DLD1 (cell line): Measurements from ENCODE around the gene ASMT.
"Not testable (repeated sequence)": the region's sequence is repeated elsewhere in the genome, so short reads cannot be mapped to it uniquely, and the experiment has no call there.

Experiments used
- in situ Hi-C: cut with HindIII; loops from 2 replicates; pipeline ENCODE4 v1.10.0; 2017; ENCODE audit warnings: low sequenced_read_pairs

The ASMT gene, protein sequence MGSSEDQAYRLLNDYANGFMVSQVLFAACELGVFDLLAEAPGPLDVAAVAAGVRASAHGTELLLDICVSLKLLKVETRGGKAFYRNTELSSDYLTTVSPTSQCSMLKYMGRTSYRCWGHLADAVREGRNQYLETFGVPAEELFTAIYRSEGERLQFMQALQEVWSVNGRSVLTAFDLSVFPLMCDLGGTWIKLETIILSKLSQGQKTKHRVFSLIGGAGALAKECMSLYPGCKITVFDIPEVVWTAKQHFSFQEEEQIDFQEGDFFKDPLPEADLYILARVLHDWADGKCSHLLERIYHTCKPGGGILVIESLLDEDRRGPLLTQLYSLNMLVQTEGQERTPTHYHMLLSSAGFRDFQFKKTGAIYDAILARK

DNA sequence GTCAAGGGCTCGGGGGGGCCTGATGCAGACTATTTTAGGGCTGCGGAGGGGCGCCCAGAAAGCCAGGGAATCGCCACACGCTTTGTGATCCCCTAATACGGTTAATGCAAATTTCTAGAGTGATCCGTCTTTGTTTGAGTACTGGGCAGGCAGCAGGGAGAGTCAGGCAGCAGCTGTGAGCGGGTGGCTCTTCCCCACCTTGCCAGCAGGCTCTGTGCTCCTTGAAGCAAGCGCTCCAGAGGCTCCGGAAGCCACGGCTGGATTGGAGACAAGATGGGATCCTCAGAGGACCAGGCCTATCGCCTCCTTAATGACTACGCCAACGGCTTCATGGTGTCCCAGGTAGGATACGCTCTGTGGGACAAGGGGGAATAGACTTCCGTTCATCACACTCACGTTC is at the start of gene ASMT:
ASMT (plus strand) TSS at position 133 of the 400 bp plus-strand sequence; CDS start at position 274, 141 bp downstream.
- in situ Hi-C loops: no loop called here

DNA sequence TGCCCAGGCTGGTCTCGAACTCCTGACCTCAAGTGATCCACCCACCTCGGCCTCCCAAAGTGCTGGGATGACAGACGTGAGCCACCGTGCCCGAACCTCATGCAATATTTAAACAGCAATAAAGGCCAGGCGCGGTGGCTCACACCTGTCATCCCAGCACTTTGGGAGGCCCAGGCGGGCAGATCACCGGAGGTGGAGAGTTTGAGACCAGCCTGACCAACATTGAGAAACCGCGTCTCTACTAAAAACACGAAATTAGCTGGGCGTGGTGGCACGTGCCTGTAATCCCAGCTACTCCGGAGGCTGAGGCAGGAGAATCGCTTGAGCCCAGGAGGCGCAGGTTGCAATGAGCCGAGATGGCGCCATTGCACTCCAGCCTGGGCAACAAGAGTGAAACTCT is 40.7 kb upstream of the ASMT start:
- in situ Hi-C loops: not testable (repeated sequence)

DNA sequence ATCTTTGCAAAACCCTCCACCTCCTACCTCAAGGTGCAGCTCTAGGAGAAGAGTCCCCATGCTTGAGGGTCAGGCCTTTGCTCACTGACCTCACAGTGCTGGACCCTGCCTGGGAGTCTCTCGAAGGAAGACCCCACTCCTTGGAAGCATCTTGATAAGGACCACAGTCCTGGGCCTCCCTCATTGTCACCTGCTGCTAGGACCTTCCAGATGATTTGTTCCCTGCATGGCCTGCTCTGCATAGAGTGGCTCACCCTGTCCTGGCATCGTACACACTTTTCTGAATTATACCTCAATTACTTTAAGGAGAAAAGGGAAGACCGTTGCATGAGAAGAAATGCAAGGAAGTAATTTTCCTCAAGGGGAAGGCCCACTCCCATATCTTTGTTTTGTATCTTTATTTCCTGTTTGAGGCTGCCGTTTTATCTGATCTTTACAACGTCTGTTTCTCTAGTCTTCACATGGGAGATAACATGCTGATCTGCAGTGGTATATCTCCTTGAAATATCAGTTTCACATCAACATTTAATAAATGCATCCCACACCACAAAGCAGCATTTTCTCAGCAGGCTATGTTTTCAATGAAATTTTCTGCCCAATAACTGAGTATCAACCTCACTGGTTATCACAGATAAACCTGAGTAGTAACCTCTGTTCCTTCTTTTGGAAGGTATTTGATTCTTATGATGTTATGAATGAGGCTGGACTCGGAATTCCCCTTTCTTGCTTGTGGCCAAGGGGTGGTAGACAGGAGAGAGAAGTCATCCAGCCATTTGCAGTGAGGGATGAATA is 38.5 kb upstream of the ASMT start:
- in situ Hi-C loops: no loop called here

DNA sequence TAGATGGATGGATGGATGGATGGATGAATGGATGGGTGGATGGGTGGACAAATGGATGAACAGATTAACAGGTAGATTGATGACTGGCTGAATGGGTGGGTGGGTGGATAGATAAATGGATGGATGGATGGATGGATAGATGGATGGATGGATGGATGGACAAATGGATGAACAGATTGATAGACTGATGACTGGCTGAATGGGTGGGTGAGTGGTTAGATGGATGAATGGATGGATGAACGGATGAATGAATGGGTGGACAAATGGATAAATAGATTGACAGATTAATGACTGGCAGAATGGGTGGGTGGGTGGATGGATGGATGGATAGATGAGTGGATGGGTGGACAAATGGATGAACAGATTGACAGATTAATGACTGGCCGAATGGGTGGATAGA is 37.0 kb upstream of the ASMT start:
- in situ Hi-C loops: no loop called here

DNA sequence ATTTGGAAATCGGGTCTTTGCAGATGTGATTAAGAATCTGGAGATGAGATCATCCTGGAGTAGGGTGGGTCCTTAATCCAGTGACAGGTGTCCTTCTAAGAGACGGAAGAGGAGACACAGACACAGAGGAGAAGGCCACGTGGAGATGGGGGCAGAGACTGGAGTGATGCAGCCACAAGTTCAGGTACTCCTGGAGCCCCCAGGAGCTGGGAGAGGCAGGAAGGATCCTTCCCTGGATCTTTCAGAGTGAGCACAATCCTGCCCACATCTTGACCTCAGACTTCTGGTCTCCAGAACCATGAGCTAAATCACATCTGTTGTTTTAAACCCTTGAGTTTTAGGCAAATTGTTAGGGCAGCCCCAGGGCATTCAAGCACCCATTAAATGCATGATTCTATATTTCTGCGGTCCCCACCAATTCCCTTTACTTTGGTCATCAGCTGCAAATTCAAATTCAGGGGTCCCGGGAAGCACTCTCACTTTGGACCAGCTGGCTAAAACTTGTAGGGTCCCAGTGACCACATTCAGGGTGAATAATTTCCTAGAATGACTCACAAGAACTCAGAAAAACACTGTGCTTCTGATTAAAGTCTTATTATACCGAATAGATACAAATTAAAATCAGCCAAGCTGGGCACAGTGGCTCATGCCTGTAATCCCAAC is 36.2 kb upstream of the ASMT start:
- in situ Hi-C loops: no loop called here

DNA sequence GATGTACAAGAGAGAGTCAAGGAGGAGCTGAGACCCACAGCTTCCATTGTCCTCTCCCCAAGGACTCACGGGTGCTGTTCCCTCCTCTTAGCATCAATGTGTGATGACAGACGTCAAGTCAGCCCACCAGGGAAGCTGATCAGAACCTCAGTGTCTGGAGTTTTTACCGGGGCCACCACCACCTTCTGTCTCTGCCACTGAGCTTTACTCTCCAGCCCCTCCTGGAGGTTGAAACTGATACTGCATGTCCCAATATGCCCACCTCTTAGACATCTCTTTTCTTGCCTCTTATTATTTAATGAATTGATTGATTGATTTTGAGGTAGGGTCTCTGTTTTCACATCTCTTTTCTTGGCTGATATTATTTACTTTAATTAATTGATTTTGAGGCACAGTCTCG is 33.7 kb upstream of the ASMT start:
- in situ Hi-C loops: no loop called here

DNA sequence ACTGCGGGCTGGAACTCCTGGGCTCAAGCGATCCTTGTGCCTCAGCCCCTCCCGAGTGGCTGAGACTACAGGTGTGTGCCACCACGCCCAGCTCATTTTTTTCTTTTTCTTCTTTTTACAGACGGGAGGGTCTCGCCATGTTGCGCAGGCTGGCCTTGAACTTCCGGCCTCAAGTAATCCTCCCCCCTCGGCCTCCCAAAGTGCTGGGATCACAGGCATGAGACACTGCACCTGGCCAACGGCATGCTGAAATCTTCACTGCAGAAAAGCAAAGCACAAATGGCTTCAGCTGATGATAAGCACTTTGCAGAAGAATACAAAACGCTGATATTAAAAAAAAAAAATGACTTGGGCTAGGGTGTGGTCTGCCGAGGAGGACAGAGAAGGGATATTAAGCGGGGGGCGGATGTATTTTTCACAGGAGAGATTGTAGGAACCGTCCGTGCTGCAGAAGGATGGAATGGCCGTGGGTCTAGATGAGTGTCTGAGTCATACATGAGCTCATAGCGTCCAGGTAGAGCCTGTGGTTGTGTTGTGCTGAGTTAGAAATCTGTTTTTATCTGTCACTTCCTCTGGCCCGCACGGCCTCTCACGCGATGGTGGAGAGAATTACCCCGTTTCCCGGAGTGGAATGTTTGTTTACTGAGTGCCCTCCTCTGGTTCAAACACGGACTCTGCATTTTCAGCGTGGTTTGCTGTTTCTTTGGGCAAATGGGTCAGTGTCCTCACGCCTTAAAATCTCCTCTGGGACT is 32.0 kb upstream of the ASMT start:
- in situ Hi-C loops: no loop called here

DNA sequence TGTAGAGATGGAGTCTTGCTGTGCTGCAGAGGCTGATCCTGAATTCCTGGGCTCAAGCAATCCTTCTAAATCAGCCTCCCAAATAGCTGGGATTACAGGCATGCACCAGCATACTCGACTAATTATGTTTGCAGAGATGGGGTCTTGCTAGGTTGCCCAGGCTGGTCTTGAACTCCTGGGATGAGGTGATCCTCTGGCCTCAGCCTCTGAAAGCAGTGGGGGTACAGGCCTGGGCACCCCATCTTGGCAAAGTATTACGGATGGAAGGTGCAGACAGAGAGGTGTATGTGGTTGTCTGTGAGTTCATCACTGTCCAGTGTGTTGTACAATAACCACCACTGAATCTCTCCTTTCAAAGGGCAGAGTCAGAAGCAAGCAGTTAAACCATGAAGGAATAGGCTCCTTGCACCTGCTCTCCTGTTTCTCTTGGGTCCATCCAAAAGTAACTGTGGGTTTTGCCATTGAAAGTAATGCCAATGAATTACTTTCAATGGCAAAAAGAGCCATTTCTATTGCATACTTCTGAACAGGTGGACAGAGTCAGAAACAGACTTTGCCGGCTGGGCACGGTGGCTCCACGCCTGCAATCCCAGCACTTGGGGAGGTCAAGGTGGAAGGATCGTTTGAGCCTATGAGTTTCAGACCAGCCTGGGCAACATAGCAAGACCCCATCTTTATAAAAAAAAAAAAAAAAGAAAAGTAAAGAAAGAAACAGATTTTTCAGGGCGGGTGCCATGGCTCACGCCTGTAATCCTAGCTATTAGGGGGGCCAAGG is 30.4 kb upstream of the ASMT start:
- in situ Hi-C loops: no loop called here

DNA sequence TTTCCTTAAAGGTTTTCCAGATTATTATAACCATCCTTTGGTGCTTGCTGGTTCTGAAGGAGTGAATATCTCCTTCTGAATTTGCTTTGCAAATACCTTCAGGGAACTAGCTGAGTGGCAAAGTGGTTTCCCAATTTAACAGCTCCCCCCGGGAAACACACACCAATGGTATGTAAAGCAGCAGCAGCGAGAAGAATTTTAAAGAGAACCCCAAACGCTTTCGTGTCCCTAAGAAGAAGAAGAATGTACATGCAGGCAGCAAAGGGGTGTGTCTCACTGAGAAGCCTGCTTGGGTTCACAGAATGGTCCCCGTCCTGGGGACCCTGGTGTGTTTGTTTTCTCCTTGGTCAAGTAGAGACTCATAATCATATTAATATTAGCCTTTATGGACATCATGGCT is 27.7 kb upstream of the ASMT start:
- in situ Hi-C loops: no loop called here

DNA sequence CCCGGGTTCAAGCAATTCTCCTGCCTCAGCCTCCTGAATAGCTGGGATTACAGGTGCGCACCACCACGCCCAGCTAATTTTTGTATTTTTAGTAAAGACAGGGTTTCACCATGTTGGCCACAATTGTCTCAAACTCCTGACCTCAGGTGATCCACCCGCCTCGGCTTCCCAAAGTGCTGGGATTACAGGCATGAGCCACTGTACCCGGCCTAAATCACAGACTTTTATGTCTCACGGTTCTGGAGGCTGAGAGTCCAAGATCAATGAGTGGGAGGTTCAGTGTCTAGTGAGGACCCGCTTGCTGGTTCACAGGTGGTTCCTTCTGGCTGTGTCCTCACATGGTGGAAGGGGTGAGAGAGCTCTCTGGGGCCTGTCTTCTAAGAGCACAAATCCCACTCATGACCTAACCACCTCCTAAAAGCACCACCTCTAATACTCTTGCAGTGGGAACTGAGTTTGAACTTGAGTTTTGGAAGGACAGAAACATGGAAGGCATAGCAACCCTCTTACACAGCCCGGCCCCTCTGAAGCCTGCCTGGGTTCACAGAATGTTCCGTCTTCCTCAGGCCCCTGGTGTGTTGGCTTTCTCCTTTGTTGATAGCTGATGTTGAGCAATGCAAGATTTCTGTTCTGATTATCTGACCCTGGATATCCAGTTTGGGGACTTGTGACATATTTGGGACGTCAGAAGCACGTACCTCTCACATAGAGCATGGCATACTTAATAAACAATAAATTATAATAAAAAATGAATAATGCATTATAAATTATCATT is 25.3 kb upstream of the ASMT start:
- in situ Hi-C loops: no loop called here

DNA sequence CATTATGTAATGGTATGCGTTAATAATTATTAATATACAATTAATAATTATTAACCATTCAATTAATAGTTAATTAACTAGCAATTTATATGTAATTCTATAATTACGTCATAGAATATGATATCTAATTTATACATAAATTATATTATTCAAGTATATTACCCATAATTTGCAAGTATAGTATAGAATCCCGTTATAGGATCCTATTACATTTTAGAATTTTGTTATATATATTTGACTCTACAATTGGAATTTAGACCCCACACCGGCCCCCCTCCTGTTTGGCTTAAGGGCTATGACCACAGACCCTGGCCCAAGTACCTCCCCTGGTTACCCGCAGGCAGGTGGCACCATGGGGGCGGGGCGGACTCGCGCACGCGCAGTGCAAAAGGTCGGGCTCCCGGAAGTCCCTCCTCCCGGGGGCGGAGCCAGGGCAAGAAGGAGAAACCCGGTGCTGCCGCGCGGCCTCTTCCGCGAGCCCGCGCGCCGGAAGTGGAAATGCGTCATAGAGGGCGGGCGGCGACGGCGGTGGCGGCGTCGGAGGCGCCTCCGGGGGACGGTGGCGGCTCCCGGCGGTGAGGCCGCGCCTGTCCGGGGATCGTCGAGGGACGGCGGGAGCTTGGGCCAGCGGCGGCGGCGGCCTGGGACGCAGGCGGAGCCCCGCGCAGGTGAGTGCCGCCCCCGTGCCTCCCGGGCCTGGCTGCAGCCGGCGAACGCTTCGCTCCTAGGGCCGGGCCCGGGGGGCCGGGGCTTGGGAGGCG is 23.6 kb upstream of the ASMT start, which contains the start of gene AKAP17A:
AKAP17A (plus strand) TSS at position 503 of the 761 bp plus-strand sequence. CDS start 1,859 bp downstream, outside the sequence.
- in situ Hi-C loops: no loop called here

DNA sequence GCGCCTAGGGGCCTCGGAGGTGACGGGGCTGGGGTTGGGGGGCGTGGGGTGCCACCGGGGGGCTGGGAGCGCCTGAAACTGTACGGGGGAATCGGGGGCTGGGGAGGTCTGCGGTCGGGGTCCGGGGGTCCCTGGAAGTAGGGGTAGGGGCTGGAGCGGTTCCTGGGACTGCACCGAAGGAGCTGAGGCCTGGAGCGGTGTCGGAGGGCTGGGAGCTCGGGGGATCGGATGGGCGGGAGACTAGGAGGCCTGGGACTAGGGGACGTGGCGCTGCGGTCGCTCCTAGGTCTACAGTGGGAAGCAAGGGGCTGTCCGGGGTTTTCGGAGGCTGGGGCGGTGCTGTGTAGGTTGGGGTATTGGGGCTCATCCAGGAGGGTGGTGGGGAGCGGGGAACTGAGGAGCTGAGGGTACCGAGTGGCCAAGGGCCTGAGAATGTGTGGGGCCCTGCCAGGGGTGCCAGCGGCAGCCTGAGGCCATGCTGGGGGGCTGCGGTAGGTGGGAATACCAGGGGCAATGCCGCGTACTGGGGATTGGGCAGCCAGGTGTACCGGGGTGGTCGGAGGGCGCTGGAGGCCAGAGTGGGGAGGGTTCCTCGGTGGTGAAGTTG is 22.9 kb upstream of the ASMT start:
- in situ Hi-C loops: no loop called here

DNA sequence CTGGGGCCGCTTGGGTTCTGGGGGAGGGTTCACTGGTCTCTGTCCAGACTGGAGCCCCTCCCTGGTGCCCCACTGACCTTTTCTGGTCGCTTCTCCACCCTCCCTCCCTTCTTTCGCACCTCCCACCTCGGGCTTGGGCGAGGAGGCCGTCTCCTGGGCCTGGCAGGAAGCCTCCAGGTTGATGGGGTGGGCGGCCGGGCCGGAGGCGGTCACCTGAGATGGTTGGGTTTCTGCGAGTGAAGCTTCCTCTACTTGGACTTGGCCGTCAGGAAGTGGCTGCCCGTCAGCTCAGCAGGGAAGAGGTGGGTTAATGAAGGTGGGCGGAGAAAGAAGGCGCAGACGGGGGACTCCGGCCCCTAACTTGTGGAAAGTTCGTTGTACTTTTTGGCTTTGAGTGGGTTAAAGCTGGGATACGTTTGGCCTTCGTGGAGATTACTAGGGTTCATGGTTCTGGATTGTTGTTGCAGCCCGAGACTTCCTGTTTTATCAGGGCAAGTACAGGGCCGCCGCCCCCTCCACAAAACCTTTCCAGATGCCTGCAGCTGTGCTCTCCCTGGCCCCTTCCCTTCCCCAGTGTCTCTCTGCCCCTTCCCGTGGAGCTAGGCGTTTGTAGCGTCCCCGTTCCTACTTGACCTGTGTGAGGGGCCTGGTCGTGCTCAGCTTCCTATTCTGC is 22.3 kb upstream of the ASMT start:
- in situ Hi-C loops: no loop called here

DNA sequence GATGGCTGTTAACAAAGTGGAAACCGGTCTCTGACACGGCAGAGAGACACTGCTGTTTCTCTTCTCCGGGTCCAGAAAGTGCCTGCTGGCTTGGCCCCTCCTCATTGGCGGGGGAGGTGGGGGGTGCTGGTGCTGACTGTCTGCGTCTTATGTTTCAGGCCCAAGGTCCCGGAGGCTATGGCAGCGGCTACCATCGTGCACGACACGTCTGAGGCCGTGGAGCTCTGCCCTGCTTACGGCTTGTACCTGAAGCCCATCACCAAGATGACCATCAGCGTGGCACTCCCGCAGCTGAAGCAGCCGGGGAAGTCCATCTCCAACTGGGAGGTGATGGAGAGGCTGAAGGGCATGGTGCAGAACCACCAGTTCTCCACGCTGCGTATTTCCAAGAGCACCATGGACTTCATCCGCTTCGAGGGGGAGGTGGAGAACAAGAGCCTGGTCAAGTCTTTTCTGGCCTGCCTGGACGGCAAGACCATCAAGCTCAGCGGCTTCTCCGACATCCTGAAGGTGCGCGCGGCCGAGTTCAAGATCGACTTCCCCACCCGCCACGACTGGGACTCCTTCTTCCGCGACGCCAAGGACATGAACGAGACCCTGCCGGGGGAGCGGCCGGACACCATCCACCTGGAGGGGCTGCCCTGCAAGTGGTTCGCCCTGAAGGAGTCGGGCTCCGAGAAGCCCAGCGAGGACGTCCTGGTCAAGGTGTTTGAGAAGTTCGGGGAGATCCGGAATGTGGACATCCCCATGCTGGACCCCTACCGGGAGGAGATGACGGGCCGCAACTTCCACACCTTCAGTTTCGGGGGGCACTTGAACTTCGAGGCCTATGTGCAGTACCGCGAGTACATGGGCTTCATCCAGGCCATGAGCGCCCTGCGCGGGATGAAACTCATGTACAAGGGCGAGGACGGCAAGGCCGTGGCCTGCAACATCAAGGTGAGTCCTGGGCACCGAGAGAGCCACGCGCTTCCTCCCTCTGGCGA is 21.3 kb upstream of the ASMT start:
- in situ Hi-C loops: no loop called here

DNA sequence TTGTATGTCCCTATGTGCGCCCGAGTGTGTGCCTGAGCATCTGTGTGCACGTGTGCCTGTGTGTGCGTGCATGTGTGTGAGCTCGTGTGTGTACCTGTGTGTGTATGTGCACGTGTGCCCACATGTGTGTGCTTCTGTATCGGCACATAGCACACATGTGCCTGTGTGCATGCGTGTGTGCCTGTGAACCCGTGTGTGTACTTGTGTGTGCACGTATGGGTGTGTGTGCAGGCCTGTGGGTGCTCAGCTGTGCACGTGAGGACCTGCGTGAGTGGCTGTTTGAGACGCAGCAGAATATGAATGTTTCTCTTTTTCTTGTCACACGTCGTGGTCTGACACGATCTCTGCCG is 19.2 kb upstream of the ASMT start:
- in situ Hi-C loops: no loop called here

DNA sequence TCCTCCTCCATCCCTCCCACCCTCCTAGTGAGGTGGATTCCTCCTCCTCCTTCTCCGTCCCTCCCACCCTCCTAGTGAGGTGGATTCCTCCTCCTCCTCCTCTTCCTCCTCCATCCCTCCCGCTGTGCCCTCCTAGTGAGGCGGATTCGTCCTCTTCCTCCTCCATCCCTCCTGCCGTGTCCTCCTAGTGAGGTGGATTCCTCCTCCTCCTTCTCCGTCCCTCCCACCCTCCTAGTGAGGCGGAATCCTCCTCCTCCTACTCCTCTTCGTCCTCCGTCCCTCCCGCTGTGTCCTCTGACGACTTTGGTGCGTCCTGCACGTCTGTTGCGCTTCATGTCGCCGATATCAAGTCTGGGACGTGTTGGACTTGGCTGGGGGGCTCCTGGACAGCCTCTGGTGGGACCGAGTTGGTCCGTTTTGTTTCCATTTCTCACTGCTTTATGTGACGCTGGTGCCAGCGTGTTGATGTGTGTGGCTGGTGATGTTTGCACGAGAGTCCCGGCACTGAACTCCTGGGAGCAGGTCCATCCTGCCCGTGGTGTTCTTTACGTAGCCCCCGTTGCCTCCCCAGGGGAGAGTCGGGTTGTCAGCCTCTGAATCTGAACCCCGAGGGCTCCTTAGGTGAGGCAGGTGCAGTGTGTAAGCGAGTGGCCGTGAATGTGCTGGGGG is 18.0 kb upstream of the ASMT start:
- in situ Hi-C loops: no loop called here
